ENCODE results near the gene KCNAB1.

DNA sequence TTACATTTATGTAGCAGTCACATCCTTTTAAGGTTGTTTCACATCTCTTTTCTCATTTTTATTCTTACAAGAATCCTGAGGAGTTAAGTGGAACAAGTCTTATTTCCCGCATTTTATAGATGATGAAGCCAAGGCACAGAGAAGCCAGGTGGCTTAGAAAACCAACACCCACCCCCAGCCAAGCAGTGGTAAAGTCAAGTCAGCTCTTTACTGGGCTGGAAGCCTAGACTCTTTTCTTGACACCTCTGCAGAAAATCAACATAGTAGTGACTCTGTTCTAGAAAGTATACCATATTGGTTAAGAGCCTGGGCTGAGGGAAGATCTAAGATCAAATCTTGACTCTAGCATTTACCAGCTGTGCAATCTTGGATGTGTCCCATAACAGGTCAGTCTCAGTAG lies 195.7 kb downstream of the KCNAB1 start:
- TF ChIP-seq, protein P1, sequence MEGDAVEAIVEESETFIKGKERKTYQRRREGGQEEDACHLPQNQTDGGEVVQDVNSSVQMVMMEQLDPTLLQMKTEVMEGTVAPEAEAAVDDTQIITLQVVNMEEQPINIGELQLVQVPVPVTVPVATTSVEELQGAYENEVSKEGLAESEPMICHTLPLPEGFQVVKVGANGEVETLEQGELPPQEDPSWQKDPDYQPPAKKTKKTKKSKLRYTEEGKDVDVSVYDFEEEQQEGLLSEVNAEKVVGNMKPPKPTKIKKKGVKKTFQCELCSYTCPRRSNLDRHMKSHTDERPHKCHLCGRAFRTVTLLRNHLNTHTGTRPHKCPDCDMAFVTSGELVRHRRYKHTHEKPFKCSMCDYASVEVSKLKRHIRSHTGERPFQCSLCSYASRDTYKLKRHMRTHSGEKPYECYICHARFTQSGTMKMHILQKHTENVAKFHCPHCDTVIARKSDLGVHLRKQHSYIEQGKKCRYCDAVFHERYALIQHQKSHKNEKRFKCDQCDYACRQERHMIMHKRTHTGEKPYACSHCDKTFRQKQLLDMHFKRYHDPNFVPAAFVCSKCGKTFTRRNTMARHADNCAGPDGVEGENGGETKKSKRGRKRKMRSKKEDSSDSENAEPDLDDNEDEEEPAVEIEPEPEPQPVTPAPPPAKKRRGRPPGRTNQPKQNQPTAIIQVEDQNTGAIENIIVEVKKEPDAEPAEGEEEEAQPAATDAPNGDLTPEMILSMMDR (optimal IDR thresholded peaks at IDR 0.05 in 1 of 3, IDR thresholded peaks at IDR 0.05 in 1 of 3, conservative IDR thresholded peaks at IDR 0.05 in 1 of 3; ENCODE audit: extremely low read depth in 1 of 3, insufficient read depth in 2 of 3, low read length in 3 of 3) = no peak
- TF ChIP-seq EZH2 (IDR thresholded peaks at IDR 0.05; ENCODE audit: low read length) = no peak

All from keratinocyte (primary cell).